ENCODE data around the gene SLC4A4.

The SLC4A4 gene

DNA sequence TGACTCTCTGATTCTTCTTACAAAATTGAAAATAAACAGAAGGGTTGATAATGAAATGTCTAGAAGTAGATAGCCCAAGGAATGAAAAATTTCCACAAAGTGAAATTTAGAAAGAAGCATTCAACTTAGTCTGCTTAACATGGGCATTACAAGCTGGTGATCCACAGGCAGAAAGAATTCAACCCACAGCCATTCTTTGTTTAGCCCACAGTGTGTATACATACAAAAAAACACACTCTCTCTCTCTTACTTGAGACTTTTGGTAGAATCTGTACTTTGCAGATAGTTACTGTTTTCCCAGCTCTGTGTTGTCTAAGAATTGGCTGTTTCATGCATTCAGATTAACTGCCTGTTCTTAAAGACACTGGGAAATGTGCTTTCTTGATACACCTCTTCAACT is 159.8 kb downstream of the SLC4A4 start:
- TF ChIP-seq, protein P1, sequence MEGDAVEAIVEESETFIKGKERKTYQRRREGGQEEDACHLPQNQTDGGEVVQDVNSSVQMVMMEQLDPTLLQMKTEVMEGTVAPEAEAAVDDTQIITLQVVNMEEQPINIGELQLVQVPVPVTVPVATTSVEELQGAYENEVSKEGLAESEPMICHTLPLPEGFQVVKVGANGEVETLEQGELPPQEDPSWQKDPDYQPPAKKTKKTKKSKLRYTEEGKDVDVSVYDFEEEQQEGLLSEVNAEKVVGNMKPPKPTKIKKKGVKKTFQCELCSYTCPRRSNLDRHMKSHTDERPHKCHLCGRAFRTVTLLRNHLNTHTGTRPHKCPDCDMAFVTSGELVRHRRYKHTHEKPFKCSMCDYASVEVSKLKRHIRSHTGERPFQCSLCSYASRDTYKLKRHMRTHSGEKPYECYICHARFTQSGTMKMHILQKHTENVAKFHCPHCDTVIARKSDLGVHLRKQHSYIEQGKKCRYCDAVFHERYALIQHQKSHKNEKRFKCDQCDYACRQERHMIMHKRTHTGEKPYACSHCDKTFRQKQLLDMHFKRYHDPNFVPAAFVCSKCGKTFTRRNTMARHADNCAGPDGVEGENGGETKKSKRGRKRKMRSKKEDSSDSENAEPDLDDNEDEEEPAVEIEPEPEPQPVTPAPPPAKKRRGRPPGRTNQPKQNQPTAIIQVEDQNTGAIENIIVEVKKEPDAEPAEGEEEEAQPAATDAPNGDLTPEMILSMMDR (IDR thresholded peaks at IDR 0.05): no peak
- no peak for TF ChIP-seq ZFX (IDR thresholded peaks at IDR 0.05; ENCODE audit: borderline replicate concordance)
- no peak overlapping the region for H3K27ac ChIP-seq

DNA sequence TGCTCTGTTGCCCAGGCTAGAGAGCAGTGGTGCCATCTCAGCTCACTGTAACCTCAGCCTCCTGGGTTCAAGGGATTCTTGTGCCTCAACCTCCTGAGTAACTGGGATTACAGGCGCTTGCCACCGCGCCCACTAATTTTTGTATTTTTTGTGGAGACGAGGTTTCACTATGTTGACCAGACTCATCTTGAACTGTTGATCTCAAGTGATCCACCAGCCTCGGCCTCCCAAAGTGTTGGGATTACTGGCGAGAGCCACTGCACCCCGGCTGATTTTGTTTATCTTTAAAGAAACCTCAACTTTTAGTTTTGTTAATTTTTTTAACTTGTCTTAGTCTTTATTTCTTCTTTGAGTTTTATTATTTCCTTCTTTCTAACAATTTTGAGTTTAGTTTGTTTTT is 163.2 kb downstream of the SLC4A4 start:
- H3K27ac ChIP-seq: no peak overlapping the region
- TF ChIP-seq, protein P1 (IDR thresholded peaks at IDR 0.05): no peak
- no peak for TF ChIP-seq ZFX (IDR thresholded peaks at IDR 0.05; ENCODE audit: borderline replicate concordance)

DNA sequence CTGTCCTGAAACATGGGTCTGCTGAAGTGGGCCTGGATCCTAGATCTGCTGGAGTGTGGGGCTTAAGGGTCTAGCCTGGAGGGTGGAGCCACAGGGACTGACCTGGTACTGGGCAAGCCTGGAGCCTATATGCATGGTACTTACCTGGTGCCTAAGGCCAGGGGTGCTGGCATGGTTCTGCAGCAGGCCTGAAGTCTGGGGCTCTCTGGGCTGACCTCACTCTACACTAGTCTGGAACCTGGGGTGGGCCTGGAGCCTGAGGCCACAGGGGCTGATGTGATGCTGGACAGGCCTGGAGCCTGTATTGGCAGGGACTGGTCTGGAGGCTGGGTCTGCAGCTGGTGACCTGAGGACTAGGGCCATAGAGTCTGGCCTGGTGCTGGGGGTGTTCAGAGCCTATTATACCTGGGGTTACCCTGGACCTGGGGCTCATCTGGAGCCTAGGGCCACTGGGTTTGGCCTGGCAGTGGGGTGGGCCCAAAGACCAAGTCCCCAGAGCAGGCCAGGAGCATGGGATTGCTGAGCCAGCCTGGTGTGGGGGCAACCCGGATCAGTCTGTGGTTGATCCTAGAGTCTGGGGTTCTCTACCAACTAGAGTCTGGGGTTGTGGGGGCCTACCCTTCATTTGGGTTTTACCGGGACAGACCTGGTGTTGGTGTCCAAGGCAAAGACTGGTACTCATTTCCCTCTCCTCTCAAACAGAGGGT is 179.6 kb downstream of the SLC4A4 start:
- TF ChIP-seq, protein P1 (IDR thresholded peaks at IDR 0.05): no peak
- TF ChIP-seq ZFX (IDR thresholded peaks at IDR 0.05; ENCODE audit: borderline replicate concordance): no peak
- no peak overlapping the region for H3K27ac ChIP-seq

DNA sequence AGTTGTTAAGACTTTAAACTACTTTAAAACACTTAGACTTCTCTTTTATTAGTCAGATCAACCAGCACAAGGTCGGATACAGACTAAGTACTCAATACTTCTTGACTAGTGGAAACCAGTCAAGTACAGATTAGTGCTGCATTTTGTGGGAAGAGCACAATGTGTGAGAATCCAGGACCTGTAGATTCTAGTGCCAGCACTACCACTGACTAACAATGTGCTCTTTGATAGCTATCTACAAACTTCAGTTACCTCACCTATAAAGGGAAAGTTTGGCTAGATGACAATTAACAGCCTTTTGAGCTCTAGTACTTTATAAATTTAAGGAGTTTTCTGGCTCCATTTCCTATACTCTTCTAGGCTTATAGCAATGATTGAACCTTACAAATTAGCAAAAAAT is 181.5 kb downstream of the SLC4A4 start:
- TF ChIP-seq ZFX (IDR thresholded peaks at IDR 0.05; ENCODE audit: borderline replicate concordance): no peak
- TF ChIP-seq, protein P1 (IDR thresholded peaks at IDR 0.05): no peak
- H3K27ac ChIP-seq: no peak overlapping the region

DNA sequence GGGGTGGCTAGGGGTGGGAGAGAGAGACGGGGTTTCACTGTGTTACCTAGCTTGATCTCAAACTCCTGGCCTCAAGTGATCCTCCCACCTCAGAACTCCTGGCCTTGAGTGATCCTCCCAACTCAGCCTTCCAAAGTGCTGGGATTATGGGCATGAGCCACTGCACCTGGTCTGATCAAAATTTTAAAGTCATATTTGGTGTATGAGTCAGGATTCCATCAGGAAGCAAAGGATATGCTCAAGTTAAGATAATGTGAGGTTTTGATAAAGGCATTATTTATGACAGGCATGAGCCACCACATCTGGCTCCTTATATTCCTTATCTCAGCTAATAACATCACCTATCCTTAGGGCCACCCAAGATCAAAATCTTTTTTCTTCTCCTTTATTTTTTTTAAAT is 182.0 kb downstream of the SLC4A4 start:
- no peak overlapping the region for H3K27ac ChIP-seq
- no peak for TF ChIP-seq ZFX (IDR thresholded peaks at IDR 0.05; ENCODE audit: borderline replicate concordance)
- TF ChIP-seq, protein P1 (IDR thresholded peaks at IDR 0.05): no peak

DNA sequence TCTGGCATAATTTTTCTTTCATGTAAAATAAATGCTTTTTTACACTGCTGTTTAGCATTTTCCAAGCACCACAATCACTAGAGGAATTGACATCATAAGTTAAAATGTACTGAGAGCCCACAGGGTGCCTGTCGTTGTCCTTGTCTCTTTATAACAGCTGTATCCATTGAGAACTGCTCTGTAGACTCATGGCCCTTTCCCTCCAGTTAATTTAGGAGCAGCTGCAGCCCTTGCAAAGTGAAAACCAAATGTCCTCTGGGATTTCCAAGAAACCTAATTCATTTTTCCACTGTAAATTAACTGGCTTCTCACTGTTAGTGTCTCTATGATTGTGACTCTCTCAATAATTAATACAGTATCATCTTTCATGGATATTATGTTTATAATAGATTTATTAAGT is 185.9 kb downstream of the SLC4A4 start:
- TF ChIP-seq, protein P1 (IDR thresholded peaks at IDR 0.05): no peak
- no peak for TF ChIP-seq ZFX (IDR thresholded peaks at IDR 0.05; ENCODE audit: borderline replicate concordance)
- no peak overlapping the region for H3K27ac ChIP-seq

DNA sequence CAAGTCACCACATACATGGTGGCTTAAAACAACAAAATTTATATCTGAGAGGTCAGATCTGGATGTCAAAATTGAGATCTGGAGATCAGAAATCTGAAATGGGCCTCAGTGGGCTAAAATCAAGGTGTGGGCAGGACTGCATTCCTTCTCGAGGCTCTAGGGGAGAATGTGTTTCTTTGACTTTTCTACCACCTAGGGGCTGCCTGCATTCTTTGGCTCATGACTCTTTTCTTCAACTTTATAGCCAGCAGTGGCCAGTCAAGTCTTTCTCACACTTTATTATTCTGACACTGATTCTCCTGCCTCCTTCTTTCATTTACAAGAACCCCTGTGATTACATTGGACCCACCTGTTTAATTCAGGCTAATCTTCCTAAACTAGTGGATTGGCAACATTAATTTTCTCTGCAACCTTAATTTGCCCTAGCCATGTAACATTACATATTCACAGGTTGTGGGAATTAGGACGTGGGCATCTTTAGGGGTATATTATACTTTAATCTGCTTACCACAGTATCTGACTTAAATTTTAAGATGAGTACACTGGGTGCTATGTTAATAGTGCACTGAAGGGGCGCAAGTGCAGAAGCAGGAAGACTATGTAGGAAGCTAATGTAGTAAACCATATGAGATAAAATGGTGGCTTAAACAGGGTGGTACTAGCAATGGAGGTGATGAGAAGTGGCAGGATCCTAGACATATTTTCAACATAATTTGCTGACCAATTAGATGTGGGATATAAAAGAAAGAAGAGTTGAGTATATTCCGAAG is 188.0 kb downstream of the SLC4A4 start:
- TF ChIP-seq, protein P1 (IDR thresholded peaks at IDR 0.05): 0 out of 2 replicates have a peak, but pooled peaks have one; percentile 10
- no peak for TF ChIP-seq ZFX (IDR thresholded peaks at IDR 0.05; ENCODE audit: borderline replicate concordance)
- H3K27ac ChIP-seq: no peak overlapping the region

Data from 22Rv1 (cell line).